HG03159 (cell line): ENCODE measurements around the gene CAND2.
"Not testable (repeated sequence)": the region's sequence is repeated elsewhere in the genome, so short reads cannot be mapped to it uniquely, and the experiment has no call there.

Experiments
- ATAC-seq: cut with Tn5 transposase; IDR thresholded peaks from one replicate; pipeline ENCODE4 v1.9.1; 2021; ENCODE audit warnings: mild to moderate bottlenecking, moderate library complexity; ENCODE audit not compliant: unreplicated experiment

Gene CAND2

GRCh38 chr3:12852201-12852600 is 55.7 kb downstream of the CAND2 start:
- ATAC-seq: no peak

- ATAC-seq: not testable (repeated sequence)
These were observed 57.4 kb downstream of the CAND2 start for GRCh38 chr3:12853847-12854246.

GRCh38 chr3:12854565-12854964 is 58.1 kb downstream of the CAND2 start:
- ATAC-seq: no peak

GRCh38 chr3:12856626-12857025 is 60.1 kb downstream of the CAND2 start:
- ATAC-seq: no peak

GRCh38 chr3:12859840-12860239 is 63.4 kb downstream of the CAND2 start:
- no peak for ATAC-seq

GRCh38 chr3:12861611-12862010 is 65.1 kb downstream of the CAND2 start:
- no peak for ATAC-seq

GRCh38 chr3:12862387-12862786 is 65.9 kb downstream of the CAND2 start:
- ATAC-seq: no peak

GRCh38 chr3:12865271-12865670 is 68.8 kb downstream of the CAND2 start:
- ATAC-seq: no peak

- no peak for ATAC-seq
These were observed 70.4 kb downstream of the CAND2 start for GRCh38 chr3:12866836-12867235.

- ATAC-seq: peak; percentile 66
These were observed 71.9 kb downstream of the CAND2 start for GRCh38 chr3:12868039-12869034.

GRCh38 chr3:12869035-12869621 is 72.6 kb downstream of the CAND2 start:
- peak; percentile 49 for ATAC-seq

GRCh38 chr3:12870942-12871341 is 74.5 kb downstream of the CAND2 start:
- ATAC-seq: no peak

GRCh38 chr3:12871404-12871983 is 75.0 kb downstream of the CAND2 start:
- no peak for ATAC-seq

GRCh38 chr3:12875857-12876836 is 79.7 kb downstream of the CAND2 start:
- ATAC-seq: no peak

GRCh38 chr3:12877040-12877439 is 80.6 kb downstream of the CAND2 start:
- no peak for ATAC-seq

GRCh38 chr3:12878141-12878574 is 81.7 kb downstream of the CAND2 start:
- ATAC-seq: no peak

- not testable (repeated sequence) for ATAC-seq
These were observed 82.3 kb downstream of the CAND2 start for GRCh38 chr3:12878758-12879157.

GRCh38 chr3:12879191-12879815 is 82.8 kb downstream of the CAND2 start:
- no peak for ATAC-seq

GRCh38 chr3:12881858-12882257 is 85.4 kb downstream of the CAND2 start:
- ATAC-seq: peak; percentile 52
